Heart left ventricle (tissue), 16 donors: ENCODE data around the gene CCNY. TPM values are rescaled to one million over a fixed set of nuclear protein-coding genes. Genes with fewer than 3 reads are reported as not detected.
A peak's percentile ranks its signal among the peaks of the same experiment; 100 is the strongest.

Experiments
- ATAC-seq, 4 donors: fragments of 200-7000 bp; cut with Tn5 transposase; one replicate each; pipeline ENCODE4 v1.9.1; 2020 to 2022; ENCODE audit warnings: moderate library complexity in 4 of 4, mild to moderate bottlenecking in 3 of 4, moderate number of reproducible peaks in 1 of 4
- DNase-seq, 5 donors: peaks; one replicate each; pipeline ENCODE4 v3.0.0-alpha.2; 2020
- H3K27ac ChIP-seq, 12 donors: fragments of 200-600 bp; sonication (generic) in 4 of 12; one replicate each; pipeline versions ENCODE4 v1.5.0 to v1.8.0; 2016 to 2022; ENCODE audit warnings: mild to moderate bottlenecking in 2 of 12
- H3K27me3 ChIP-seq, 9 donors: fragments of 200-600 bp; sonication (generic) in 2 of 9; one replicate each; pipeline versions ENCODE4 v1.5.1 to v1.8.0; 2016 to 2022; ENCODE audit warnings: mild to moderate bottlenecking in 3 of 9
- H3K36me3 ChIP-seq, 9 donors: fragments of 200-600 bp; sonication (generic) in 2 of 9; one replicate each; pipeline versions ENCODE4 v1.5.0 to v1.8.0; 2018 to 2022; ENCODE audit warnings: mild to moderate bottlenecking in 2 of 9
- H3K4me1 ChIP-seq, 12 donors: fragments of 200-600 bp; sonication (generic) in 4 of 12; one replicate each; pipeline versions ENCODE4 v1.5.0 to v1.8.0; 2016 to 2022; ENCODE audit warnings: mild to moderate bottlenecking in 3 of 12
- H3K4me3 ChIP-seq, 12 donors: fragments of 200-600 bp; sonication (generic) in 4 of 12; one replicate each; pipeline versions ENCODE4 v1.5.0 to v1.8.0; 2017 to 2022; ENCODE audit warnings: mild to moderate bottlenecking in 9 of 12, moderate library complexity in 4 of 12
- H3K9me3 ChIP-seq, 12 donors: fragments of 200-600 bp; sonication (generic) in 4 of 12; one replicate each; pipeline versions ENCODE4 v1.5.0 to v1.8.0; 2016 to 2022; ENCODE audit warnings: mild to moderate bottlenecking in 1 of 12
- POLR2A ChIP-seq, 2 donors: fragments of 450-650 bp; IDR thresholded peaks; one replicate each; pipeline ENCODE4 v1.6.1; 2017; ENCODE audit warnings: antibody characterized with exemption in 2 of 2, mild to moderate bottlenecking in 2 of 2, moderate library complexity in 2 of 2
- WGBS, 4 donors: extraction: QIAGEN DNeasy Blood & Tissue Kit in 2 of 4; methylation state at CpG; one replicate each; pipeline versions ENCODE4 v1.1.5 to v1.1.7; 2013 to 2018; 5-methylcytosine and 5-hydroxymethylcytosine counted together
- intact Hi-C, 10 donors: fragments of 100-400 bp; cut with DNase I; formaldehyde crosslinking; loops; one replicate each; pipeline versions ENCODE4 v1.11.1 to v1.14.2; 2022
- polyA plus RNA-seq, 2 donors: library from polyadenylated mRNA; stranded (reverse); fragments of 200-250 nt; gene quantifications; one replicate each; pipeline ENCODE4 v1.2.3, GENCODE V29; 2013
- total RNA-seq, 9 donors: library from RNA; depleted of rRNA in 2 of 9; stranded (reverse); fragments of >200 nt in 2 of 9; fragmentation: NEBNext Ultra II Directional in 3 of 9; extraction: Animal tissue kit (Norgen Biotek cat#: 25700) in 3 of 9; gene quantifications; one replicate each; pipeline versions ENCODE4 v1.1.0 to v1.2.4, GENCODE V29; 2016 to 2023
- TF ChIP-seq, protein P1 (sequence below), 12 donors: fragments of 200-600 bp; sonication (generic) in 4 of 12; IDR thresholded peaks; one replicate each; pipeline versions ENCODE4 v1.5.0 to v1.8.0; 2018 to 2022; ENCODE audit warnings: antibody characterized with exemption in 12 of 12, mild to moderate bottlenecking in 5 of 12
- donor health status: ischemic (EF 13 %, LVEDD 7.1; RV severe dilation, severe dysfunction).
- donor health status: healthy with polysubstance abuse.
- donor health status: DM: no; HTN: yes; CAD: no.
- donor health status: DM: no; HTN: no; CAD: no.
- donor health status: ischemic (EF 25% LVEDD 6.9; RV normal size, moderate dysfunction).
- donor health status: ischemic (EF 25% LVEDD 5.7; RV mildly dilated, moderate dysfunction).
- donor health status: healthy.
- donor health status: DM: yes; HTN: yes; CAD: no.
- donor health status: ischemic (EF 35%, LVEDD 5.7; RV mildly dilated, moderate dysfunction).
- donor health status: nonischemic (EF 11% LVEDD 7.7; RV severe dilation, severe dysfunction).
- donor health status: DM: yes; HTN: yes; CAD: no.
- donor health status: PGD.
- donor health status: ischemic (EF 29% LVEDD 5.4; RV normal size, mild dysfunction).
- donor health status: nonischemic (EF 23%, LVEDD 6.1; RV moderate dilation, normal function).

CCNY gene
- total and polyA plus RNA-seq, 11 donors: 26.4 to 106 (median 80.7) TPM

DNA sequence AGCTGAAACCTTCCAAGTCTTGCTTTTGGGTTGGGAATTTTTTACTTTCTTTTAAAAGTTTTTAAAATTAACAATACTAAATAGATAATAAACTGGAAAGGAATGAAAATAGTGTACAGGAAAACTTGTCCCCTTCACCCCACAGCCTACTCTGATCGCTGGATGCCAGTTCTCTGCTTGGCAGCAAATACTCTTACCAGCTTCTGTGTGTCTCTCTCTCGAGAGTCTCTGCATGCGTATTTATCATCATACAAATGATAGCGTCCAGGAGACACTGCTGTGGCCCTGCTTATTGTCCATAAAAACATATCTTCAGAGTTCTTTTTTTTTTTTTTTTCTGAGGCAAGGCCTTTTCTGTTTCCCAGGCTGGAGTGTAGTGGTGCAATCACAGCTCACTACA is 101.5 kb downstream of the CCNY start:
- intact Hi-C loops: no loop called here
- Histone ChIP-seq H3K4me1 (peaks cover 0 to 54% (median 31%) of the 10 kb centered on the region in 12 donors), H3K27ac (peak overlapping the region in 1 of 12 donors; percentile 52), H3K9me3 (peaks cover 0 to 43% (median 13%) of the 10 kb centered on the region in 12 donors), H3K27me3 (no peaks in the 10 kb centered on the region), H3K4me3 (no peak overlapping the region), H3K36me3 (no peaks in the 10 kb centered on the region)
- DNase-seq (no peak), ATAC-seq (peak; percentile 32 to 59 (median 55))
- TF ChIP-seq, protein P1, sequence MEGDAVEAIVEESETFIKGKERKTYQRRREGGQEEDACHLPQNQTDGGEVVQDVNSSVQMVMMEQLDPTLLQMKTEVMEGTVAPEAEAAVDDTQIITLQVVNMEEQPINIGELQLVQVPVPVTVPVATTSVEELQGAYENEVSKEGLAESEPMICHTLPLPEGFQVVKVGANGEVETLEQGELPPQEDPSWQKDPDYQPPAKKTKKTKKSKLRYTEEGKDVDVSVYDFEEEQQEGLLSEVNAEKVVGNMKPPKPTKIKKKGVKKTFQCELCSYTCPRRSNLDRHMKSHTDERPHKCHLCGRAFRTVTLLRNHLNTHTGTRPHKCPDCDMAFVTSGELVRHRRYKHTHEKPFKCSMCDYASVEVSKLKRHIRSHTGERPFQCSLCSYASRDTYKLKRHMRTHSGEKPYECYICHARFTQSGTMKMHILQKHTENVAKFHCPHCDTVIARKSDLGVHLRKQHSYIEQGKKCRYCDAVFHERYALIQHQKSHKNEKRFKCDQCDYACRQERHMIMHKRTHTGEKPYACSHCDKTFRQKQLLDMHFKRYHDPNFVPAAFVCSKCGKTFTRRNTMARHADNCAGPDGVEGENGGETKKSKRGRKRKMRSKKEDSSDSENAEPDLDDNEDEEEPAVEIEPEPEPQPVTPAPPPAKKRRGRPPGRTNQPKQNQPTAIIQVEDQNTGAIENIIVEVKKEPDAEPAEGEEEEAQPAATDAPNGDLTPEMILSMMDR (IDR thresholded peaks at IDR 0.05): no peak
- no peak for TF ChIP-seq POLR2A (IDR thresholded peaks at IDR 0.05)
- 54 to 70% (median 61%) methylated on average over 4 of the region's 4 CpGs for WGBS, 4 donors

GRCh38 chr10:35438718-35439571 is 102.6 kb downstream of the CCNY start:
- Histone ChIP-seq H3K36me3 (peaks cover 0 to 5% (median 0%) of the 10 kb centered on the region in 9 donors), H3K4me1 (peaks cover 0 to 51% (median 27%) of the 10 kb centered on the region in 12 donors), H3K27ac (no peak overlapping the region), H3K27me3 (no peaks in the 10 kb centered on the region), H3K4me3 (no peak overlapping the region), H3K9me3 (peaks cover 0 to 54% (median 22%) of the 10 kb centered on the region in 12 donors)
- WGBS, 4 donors: 82 to 91% (median 87%) methylated on average over 3 of the region's 3 CpGs
- no peak for TF ChIP-seq POLR2A (IDR thresholded peaks at IDR 0.05)
- TF ChIP-seq, protein P1 (IDR thresholded peaks at IDR 0.05): no peak
- intact Hi-C loops: no loop called here
- ATAC-seq (no peak), DNase-seq (no peak)

DNA sequence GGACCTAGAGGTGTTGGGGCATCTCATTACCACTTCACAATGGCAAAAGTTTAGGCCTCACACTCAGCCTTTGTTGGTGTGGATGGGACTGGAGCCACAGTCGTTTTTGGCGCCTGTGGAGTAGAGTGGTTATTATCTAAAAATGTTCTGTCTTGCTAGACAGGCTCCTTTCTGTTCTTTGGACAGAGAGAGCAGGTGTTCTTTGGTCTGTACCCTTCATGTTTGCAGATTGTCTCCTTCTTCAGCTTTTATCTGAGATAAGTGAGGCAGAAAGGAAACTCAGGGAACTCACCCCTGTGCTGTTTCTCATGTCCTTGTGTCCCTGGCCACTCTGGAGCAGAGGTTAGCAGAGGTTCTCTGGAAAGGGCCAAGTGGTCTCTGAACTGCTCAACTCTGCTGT is 103.7 kb downstream of the CCNY start:
- DNase-seq (no peak), ATAC-seq (peak in 1 of 4 donors; percentile 21)
- Histone ChIP-seq H3K4me3 (no peak overlapping the region), H3K4me1 (peaks cover 0 to 46% (median 25%) of the 10 kb centered on the region in 12 donors), H3K27me3 (no peaks in the 10 kb centered on the region), H3K9me3 (peaks cover 0 to 64% (median 32%) of the 10 kb centered on the region in 12 donors), H3K36me3 (peaks cover 0 to 5% (median 0%) of the 10 kb centered on the region in 9 donors), H3K27ac (peak overlapping the region in 4 of 12 donors; percentile 24 to 69 (median 36))
- WGBS, 4 donors: 52 to 62% (median 60%) methylated on average over 2 of the region's 2 CpGs
- intact Hi-C loops: loop anchor here in 1 of 10 donors (10.0 kb wide), 2 partner anchors 55 kb away; no protein-coding TSS in a partner anchor
- no peak for TF ChIP-seq POLR2A (IDR thresholded peaks at IDR 0.05)
- TF ChIP-seq, protein P1 (IDR thresholded peaks at IDR 0.05): no peak

DNA sequence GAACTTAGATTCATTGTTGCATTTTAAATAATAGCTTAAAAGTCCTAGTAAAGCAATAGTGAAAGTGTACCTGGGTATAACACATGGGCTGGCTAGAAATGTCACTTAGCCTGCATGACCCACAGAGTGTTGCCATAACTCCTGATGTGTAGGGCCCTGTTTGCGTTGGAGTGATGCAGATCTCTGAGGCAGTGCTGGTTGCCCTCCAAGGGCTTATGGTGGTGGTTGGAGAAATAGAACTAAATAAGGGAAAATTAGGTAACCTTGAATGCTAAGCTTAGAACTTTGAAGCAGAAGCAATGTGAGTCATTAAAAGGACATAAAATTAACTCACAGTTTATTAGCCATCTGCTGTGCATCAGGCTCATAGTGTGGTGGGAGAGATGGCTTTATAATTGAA is 105.7 kb downstream of the CCNY start:
- Histone ChIP-seq H3K4me3 (no peak overlapping the region), H3K9me3 (peaks cover 0 to 71% (median 33%) of the 10 kb centered on the region in 12 donors), H3K36me3 (peaks cover 0 to 5% (median 0%) of the 10 kb centered on the region in 9 donors), H3K27ac (peak overlapping the region in 7 of 12 donors; percentile 16 to 51 (median 37)), H3K27me3 (no peaks in the 10 kb centered on the region), H3K4me1 (peaks cover 0 to 55% (median 39%) of the 10 kb centered on the region in 12 donors)
- DNase-seq (no peak), ATAC-seq (peak in 1 of 4 donors; percentile 38)
- intact Hi-C loops: loop anchor here in 1 of 10 donors (10.0 kb wide), 2 partner anchors 53 to 57 kb away; no protein-coding TSS in a partner anchor
- no peak for TF ChIP-seq POLR2A (IDR thresholded peaks at IDR 0.05)
- TF ChIP-seq, protein P1 (IDR thresholded peaks at IDR 0.05): no peak
- WGBS, 4 donors: 74 to 91% (median 84%) methylated on average over 1 of the region's 1 CpG
